ENCODE data around the gene ZNF407.

GRCh38 chr18:74870950-74871349, 273.3 kb downstream of the ZNF407 start:
- TF ChIP-seq CTCF (IDR thresholded peaks at IDR 0.05): no peak
- no peak for TF ChIP-seq POLR2AphosphoS5 (IDR thresholded peaks at IDR 0.05)
- no peak for TF ChIP-seq POLR2A (IDR thresholded peaks at IDR 0.05)
